Dermis microvascular lymphatic vessel endothelial cell (primary cell): ENCODE data around the gene CMTM5. TPM values are rescaled to one million over a fixed set of nuclear protein-coding genes. Genes with fewer than 3 reads are reported as not detected.
"Not testable (repeated sequence)": the region's sequence is repeated elsewhere in the genome, so short reads cannot be mapped to it uniquely, and the experiment has no call there.

ENCODE experiments used
- DNase-seq, 2 donors: peaks; one replicate each; pipeline versions ENCODE4 v3.0.0 to v3.0.0-alpha.2; 2010; ENCODE audit warnings: low read depth in 2 of 2
- total RNA-seq: library from RNA; depleted of rRNA; stranded (reverse); fragments of >200 nt; gene quantifications from 2 replicates; pipeline ENCODE4 v1.2.1, GENCODE V29; 2014

CMTM5 gene
- total RNA-seq, 1 donor from 2014 or later: not detected

DNA sequence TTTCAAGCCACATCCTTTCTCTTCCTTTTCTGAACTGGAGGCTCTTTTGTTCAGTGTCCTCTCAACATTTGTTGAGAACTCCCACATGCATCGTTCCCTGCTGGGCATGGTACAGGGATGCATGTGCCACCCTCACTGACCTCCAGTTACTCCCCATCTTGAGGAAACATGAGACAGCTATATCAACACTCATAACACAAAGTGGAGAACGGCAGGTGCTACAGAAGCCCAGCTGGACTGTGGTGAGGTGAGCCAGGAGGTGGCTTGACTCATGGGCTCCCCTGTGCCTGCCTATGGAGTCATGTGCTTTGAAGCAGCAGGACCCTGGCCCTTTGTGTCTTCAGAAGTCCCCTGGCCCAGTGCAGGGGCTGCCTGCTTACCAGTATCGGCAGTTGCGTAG is 21.5 kb downstream of the CMTM5 start:
- no peak for DNase-seq

DNA sequence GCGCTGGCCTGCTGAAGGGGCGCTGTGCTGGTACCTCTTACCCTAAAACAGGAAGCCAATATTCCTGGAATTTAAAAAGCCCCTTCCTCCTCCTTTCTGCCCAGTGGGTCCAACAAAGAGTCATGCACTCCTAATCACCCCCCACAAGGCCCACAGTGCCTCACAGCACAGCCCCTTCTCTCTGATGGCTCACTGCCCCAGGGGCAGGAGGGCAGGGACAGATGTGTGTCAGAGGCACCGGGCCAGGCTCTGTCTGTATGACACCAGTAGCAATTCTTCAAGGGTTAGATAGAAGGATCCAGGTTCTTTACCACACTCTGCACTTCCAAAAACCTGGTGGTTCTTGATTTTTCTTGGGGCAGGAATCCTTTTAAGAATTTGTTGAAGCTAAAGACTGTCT is 22.3 kb downstream of the CMTM5 start:
- DNase-seq: no peak

DNA sequence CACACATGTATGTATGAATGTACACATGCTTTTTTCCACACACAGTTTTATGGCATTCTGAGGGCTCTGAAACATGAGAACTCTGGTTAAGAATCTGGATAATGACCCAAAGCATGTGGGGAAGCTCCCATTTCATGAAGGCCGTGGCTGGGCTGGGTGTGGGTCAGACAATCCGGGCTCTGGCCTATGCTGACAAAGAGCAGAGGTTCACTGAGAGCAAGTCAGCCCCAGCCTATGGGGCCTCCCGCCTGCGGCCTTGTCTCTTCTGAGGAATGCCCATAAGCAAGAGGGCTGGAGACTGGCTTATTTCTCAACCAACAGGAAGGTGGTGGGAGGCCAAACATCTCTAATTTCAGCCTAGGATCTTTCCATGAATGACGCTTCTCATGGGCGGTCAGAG is 22.7 kb downstream of the CMTM5 start:
- no peak for DNase-seq

DNA sequence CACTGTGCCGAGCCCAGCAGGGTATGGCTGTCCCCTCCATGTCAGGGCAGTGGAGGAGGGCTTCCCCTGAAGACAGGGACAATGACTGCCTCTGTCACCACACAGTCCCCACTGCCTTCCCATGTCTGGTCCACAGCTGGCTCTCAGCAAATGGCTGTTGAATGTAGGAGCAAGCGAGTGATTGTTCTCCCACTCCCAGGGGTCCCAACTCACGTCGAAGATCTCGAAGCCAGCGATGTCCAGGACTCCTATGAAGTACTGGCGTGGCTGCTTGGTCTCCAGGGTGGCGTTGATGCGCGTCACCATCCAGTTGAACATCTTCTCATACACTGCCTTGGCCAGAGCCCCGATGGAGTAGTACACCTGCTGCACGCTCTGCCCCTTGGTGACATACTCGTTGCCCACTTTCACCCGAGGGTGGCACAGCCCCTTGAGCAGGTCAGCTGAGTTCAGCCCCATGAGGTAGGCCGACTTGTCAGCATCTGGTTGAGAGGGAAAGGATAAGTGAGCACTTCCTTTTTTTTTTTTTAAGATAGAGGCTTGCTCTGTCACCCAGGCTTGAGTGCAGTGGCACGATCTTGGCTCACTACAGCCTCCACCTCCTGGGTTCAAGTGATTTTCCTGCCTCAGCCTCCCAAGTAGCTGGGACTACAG is 23.8 kb downstream of the CMTM5 start:
- not testable (repeated sequence) for DNase-seq

DNA sequence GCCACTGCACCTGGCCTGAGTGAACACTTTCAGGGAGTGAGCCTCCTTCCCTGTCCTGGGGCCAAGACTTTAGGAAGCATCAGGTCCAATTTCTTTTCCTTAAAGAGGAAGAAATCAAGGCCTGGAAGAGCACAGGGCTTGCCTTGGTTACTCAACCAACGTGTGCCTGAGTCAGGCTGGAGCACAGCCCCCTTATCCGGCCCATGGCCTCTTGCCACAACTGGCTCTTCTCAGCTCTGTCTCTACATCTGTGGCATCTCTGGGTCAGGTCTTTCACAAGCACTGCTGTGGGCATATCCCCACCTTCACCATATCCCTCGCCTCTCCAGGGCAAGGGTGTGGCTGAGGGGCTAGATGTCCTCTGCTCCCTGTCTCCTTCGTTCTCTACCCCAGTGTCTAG is 24.4 kb downstream of the CMTM5 start:
- no peak for DNase-seq

DNA sequence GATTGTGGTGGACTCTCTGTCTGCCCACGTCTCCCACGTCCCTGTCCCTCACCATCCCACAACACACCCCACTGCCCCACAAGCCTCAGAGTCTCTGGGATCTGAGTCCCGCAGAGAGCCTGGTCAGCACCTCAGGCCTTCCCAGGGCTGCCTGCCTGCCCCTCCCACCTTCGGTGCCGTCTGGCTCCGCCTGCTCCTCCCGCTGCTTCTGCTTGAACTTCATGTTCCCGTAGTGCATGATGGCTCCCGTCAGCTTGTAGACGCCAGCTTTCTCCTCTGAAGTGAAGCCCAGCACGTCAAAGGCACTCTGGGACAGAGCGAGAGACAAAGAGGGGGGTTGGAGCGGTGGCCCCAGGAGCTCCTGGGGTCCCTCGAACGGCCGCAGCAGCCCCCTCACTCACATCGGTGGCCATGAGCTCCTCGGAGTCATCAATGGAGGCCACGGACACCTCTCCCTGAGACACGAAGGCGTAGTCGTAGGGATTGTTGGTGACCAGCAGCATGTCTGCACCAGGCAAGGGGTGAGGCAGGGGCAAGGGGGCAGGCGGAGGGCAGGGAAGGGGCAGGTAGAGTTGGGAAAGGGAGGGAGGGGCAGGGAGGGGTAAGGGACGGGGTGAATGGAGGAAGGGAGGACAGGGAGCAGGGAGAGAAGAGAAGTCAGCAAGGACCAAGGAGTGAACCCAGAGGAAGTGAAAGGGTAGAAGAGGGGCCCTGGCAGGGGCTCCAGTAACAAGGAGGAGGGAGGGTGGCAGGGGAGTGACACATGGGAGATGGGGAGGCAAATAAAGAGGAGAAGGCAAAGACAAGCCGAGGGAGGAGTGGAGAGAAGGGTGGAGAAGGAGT is 25.7 kb downstream of the CMTM5 start:
- DNase-seq: no peak

DNA sequence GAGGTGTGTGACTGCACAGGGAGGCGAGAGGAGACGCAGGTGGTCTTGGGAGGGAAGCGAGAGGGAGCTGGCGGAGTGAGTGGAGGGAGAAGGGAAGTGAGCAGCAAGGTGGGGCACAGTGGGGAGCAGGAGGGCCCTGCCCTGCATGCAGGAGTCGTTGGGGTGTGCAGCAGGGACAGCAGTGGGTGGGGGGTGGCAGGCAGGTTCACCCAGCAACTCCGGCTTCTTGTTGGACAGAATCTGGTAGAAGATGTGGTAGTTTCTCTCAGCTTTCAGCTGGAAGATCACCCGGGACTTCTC is 26.2 kb downstream of the CMTM5 start:
- no peak for DNase-seq

DNA sequence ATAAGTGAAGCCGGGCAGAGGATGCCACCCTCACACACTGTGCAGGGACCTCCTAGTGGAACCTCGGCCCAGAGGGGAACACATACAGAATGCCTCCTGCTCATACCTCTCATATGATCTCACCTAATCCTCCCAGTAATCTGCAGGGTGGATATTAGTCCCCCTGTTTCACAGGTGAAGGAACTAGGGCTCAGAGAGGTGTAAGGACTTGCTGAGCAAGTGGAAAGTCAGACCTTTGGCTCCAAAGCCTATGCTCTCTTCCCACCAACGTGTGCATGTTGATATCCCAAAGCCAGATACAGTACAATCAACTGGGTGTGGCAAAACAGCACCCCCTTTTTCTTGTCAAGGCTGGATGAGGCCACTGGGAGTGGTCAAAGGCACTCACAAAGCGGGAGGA is 27.1 kb downstream of the CMTM5 start:
- DNase-seq: no peak

DNA sequence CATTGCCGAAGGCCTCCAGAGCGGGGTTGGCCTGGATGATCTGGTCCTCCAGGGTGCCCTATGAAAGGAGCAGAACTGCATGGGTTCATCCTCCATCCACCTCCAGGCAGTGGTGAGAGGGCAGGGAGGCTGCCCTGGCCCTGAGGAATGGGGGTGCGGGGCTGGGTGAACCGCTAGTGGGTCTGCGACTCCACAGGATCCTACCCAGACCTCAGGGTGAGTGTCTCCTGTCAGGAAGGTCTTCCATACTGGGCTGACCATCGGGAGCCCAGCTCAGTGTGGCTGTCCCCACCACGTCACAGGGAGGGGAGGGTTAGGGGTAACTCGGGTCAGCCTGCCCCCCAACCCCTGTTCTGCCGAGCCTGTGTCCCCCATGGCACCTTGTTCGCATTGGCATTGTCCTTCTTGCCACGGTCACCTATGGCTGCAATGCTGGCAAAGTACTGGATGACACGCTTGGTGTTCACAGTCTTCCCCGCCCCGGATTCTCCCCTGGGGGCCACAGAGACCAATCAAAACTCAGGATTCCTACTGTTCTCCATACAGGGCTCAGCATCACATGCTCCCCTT is 27.6 kb downstream of the CMTM5 start:
- DNase-seq: no peak

DNA sequence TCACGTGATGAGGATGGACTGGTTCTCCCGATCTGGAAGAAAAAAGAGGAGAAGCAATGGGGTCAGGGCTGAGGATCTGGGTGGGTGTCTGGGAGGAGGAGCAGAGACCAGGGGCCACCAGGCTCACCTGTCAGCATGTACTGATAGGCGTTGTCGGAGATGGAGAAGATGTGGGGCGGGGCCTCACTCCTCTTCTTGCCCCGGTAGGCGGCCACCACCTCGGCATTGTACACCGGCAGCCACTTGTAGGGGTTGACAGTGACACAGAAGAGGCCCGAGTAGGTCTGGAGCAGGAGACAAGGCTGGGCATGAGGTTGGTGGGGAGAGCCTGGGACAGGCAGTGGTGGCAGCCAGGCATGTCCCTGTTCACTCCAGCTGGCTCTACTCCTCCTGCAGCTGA is 28.2 kb downstream of the CMTM5 start:
- no peak for DNase-seq

DNA sequence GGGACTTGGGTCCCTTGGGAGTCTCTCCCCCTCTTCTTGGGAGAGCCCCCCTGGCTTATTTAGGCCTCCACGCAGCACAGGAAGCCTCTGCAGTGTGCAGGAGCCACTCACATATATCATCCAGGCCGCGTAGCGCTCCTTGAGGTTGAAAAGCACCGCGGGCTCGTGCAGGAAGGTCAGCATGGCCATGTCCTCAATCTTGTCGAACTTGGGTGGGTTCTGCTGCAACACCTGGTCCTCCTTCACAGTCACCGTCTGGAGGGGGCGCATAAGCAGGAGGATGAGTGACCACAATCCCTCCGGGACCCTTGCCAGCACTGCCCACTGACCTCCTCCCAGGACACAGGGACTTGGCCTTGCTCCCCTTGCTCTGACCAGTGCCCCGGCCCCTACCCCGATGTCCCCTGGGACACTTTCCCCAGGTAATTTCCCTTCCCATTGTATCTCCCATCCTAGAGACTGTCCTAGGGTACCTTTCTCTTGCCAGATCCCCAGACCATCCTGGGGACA is 28.7 kb downstream of the CMTM5 start:
- DNase-seq: no peak

DNA sequence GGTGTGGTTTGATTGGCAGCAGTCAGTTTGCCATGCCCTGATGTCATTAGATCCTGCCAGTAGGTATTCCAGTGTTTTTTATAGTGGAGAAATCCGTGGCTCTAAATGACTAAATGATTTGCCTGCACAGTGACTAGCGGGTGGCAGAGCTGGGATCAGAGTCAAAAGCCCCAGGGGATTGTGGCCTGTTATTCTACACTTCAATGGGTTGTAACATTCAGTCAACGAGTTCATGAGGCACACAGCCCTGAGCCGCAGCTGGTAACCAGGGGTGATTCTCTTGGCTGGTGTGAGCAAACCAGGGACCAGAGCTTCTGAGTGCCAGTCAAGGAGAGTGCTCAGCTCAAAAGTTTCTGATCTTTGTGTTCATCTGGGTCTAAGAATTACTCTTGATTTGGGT is 29.4 kb downstream of the CMTM5 start:
- DNase-seq: no peak

DNA sequence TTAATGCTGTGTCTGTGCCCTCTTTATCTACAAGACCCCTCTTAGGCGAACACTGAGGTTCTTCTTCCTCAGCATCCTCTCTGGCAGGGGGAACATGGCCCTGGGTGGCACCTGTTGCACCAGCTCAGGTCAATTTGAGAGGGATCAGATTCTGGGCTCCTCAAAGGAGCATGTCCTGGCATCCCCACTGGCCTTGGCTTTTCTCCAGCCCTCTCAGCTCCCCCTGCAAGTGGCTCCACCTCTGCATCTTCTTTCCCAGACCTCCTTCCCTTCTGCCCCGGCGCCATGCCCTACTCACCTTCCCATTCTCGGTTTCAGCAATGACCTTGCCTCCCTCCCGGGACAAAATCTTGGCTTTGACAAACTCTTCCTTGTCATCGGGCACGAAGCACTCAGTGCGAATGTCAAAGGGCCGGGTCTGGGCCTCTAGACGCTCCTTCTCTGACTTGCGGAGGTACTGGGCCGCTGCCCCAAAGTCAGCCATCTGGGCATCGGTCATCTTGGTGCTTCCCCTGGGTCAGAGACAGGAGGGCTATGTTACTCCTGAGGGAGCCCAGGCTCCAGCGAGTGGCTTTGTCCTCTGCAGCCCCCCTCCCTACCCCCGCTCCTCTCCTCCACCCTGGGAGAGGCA is 30.0 kb downstream of the CMTM5 start:
- DNase-seq: no peak

DNA sequence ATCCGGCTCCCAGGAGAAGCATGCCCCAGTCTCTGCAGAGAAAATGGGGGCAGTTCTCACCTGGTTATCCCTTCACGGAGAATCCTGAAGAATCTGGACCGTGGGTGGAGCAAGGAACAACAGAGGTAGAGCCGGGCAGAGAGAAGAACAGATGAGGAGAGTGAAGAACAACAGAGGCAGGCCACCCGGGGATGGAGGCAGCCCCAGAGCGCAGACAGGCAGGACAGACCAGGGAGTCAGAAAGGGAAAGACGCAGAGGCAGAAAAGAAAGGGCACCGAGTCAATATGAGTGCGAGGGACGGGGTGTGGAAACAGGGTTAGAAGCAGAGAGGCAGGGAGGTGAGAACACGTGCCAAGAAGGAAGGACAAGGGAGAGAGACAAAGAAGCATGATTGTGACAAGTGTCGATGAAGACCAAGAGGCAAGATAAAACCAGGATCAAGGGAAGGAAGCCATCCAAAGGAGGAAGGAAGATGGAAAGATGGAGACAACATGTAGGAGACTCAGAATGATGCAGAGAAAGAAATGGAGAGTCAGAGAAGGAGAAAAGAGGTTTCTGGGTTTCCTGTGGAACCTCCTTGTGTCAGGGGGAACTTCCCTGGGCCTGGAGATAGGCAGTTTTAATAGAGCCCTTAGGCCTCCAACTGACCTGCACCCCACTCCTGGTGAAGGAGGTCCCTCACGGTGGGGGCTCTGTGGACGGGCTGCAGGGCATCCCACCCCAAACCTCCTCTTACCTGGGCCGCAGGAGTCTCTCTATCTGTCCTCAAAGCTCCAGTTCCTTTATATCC is 30.9 kb downstream of the CMTM5 start, which contains the start of gene MYH6:
Gene MYH6, minus strand, starts transcription at position 758 of the 791 bp plus-strand sequence. CDS start 1,050 bp downstream, outside the sequence.
- DNase-seq: no peak

DNA sequence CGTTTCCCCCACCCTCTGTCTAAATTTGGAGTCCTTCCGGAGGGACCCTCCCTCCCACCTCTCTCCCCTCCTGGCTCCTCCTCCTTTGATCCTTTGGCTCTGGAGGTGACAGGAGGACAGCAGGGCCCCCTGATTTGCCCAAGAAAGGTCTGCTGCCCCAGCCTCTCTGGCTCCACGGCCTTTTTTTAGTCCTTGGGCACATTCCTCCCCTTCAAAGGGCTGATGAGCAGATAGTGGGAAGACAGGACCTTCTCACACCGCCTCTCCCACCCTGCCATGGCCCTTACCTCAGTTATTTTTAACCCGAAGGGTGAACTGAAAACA is 31.4 kb downstream of the CMTM5 start:
- no peak for DNase-seq

DNA sequence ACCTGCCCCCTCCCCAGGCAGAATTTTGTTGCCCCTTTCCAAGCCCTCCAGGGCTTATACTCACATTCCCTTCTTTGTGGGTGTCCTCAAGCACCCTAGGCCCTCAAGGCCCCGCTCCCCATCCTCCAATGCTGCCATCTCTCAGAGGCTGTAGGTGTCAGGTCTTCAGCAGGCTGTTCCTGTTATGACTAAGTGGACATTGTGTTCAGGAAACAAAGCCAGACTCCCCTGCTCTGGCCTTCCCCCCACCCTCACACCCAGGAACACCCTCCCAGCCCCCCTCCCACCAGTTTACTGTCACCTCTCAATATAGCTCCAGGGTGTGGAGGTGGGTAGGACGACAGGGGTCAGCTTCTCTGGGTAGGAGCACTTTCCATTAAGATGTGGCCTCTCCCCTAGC is 32.6 kb downstream of the CMTM5 start:
- DNase-seq: no peak

DNA sequence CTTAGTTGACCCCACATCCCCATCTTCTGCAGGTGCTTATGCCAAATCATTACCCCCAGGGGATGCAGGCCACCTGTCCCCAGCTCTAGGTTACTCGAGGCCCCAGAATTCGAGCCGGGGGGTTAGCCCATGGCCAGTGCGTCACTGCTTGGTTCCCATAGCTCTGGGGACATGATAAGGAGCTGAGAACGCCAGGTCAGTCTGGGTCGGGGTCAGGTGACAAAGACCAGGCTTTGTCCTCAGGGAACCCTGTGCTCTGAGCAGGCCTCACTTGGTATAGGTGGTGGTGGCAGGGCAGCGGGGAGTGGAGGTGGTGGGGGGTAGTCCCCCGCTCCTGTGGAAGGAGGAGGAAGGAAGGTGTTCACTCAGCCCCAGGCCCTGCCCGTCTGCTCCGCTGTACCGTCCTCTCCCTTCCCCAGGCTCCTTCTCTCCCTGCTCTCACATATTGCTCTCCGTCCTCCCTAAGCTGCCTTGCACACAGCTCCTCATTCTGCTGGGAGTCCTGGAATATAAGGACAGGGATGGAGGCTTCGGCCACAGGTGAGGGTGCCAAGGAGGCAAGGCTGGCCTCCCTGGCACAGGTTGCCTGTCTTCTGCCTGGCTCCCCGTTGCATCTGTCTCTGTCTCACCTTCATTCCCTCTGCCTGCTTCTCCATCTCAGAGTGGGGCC is 33.3 kb downstream of the CMTM5 start:
- DNase-seq: no peak

DNA sequence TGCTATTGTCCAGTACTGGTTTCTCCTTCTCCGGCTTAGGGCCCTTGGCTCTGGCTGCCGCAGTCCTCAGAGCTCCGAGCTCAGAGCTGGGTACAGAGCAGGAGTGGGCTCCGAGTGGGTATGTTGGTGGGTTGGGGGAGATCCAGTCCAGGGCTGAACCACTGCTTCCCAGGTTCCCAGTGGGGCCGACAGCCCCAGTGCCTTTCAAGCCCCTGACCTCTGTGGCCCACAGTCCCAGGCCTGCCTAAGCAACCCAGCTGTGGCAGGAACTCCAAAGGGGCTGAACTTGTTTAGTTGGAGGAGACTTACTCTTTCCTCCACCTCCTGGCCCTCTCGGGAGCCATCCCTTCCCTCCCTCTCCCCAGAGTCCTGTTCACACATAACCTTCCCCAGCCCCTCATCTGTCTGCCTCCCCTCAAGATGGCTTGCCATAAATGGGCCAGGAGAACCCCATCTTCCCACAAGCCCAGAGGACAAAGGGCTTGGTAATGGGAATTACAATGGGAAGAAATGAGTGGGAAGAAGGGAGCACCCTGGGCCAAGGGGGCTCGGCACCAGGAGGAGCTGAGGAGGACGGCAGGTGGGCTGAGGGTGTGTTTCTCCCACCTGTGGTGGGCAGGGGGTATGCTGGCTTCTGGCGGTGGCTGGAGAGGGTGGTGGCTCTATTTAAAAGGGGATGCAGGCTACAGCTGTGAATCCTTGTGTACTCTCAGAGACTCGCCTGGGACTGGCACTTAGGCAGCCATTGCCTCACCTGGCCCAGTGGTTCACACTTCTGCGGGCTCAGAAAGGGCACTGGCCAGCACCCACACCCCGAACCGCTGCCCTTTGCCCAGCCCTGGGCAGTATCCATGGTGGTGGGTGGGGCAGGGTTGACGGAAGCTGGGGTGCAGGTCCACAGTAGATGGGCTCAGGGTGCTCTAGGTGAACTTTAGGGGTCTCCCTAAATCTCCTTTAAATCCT is 35.0 kb downstream of the CMTM5 start:
- DNase-seq: no peak

DNA sequence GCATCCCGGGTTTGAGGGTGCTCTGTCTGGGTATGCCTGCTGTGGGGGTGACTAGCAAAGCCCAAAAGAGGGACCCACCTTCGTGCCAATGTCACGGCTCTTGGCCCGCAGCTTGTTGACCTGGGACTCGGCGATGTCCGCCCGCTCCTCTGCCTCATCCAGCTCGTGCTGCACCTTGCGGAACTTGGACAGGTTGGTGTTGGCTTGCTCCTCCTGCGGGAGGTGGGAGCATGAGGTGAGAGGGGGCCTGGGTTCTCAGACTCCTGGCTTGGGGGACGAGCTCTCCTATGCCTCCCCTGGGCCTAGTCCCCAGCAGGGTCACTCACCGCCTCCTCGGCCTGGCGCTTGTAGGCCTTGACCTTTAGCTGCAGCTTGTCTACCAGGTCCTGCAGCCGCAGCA is 36.8 kb downstream of the CMTM5 start:
- no peak for DNase-seq

DNA sequence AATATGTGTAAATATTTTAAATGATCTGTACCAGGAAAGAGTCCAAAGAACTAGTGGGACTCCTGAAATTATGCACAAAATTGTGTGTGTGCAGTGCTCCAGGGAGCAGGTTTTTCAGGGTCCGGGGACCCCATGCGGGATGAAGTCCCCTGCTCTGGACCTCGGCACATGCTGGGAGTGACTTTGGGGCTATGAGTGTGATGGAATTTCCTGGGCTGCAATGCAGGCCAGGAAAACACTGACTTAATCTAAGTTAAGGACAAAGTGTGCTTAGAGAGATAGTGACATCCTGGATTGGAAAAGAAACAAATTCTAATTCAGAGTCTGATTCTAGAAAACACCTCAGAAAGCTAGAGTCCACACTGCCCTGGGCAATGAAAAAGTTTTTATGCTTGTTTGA is 37.4 kb downstream of the CMTM5 start:
- no peak for DNase-seq
